Common myeloid progenitor, CD34-positive (primary cell): ENCODE measurements around the gene SPDYE4.
A peak's percentile ranks its signal among the peaks of the same experiment; 100 is the strongest.

Source experiments
- CTCF ChIA-PET: fragments of 350-600 bp; sonication (Branson Sonifier 250); formaldehyde crosslinking; loops from one replicate; lab custom pipeline; 2021; ENCODE audit warnings: antibody characterized with exemption; lab: Charles Lee
- POLR2A ChIA-PET: fragments of 350-600 bp; sonication (Branson Sonifier 250); formaldehyde crosslinking; loops from one replicate; lab custom pipeline; 2021; ENCODE audit warnings: antibody characterized with exemption; lab: Charles Lee
- DNase-seq, 3 donors: peaks; one replicate each; pipeline versions ENCODE4 v3.0.0 to v3.0.0-alpha.2; 2013
- H3K27ac ChIP-seq, 2 experiments: 1 replicate in 1 of 2; 2 replicates in 1 of 2; pipeline ENCODE4 v1.7.0; 2013; ENCODE audit warnings: inconsistent platforms in 2 of 2, low read length in 2 of 2, mild to moderate bottlenecking in 2 of 2, low read depth in 1 of 2, moderate library complexity in 1 of 2; ENCODE audit not compliant: severe bottlenecking in 2 of 2, insufficient read depth in 1 of 2, poor library complexity in 1 of 2
- H3K27me3 ChIP-seq, 5 experiments: replicated peaks in 2 of 5; 1 replicate in 3 of 5; 2 replicates in 2 of 5; pipeline versions ENCODE4 v1.6.1 to v1.7.0; 2013; ENCODE audit warnings: low read length in 4 of 5, mild to moderate bottlenecking in 2 of 5, moderate library complexity in 2 of 5, inconsistent platforms in 1 of 5; ENCODE audit not compliant: insufficient read depth in 5 of 5, control insufficient read depth in 4 of 5
- H3K36me3 ChIP-seq, 4 experiments: 1 replicate in 2 of 4; 2 replicates in 2 of 4; pipeline versions ENCODE4 v1.6.1 to v1.7.0; 2013; ENCODE audit warnings: low read length in 3 of 4, control low read depth in 1 of 4, mild to moderate bottlenecking in 1 of 4; ENCODE audit not compliant: control insufficient read depth in 4 of 4, insufficient read depth in 4 of 4
- H3K4me1 ChIP-seq, 4 experiments: 1 replicate in 3 of 4; 2 replicates in 1 of 4; pipeline versions ENCODE4 v1.6.1 to v1.7.1; 2013; ENCODE audit warnings: low read length in 3 of 4, mild to moderate bottlenecking in 3 of 4, control low read depth in 1 of 4, inconsistent platforms in 1 of 4, moderate library complexity in 1 of 4; ENCODE audit not compliant: control insufficient read depth in 4 of 4, insufficient read depth in 4 of 4; ENCODE audit errors: control extremely low read depth in 1 of 4
- H3K4me3 ChIP-seq, 7 experiments: 1 replicate in 4 of 7; 2 replicates in 3 of 7; pipeline versions ENCODE4 v1.5.1 to v1.7.0; 2013; ENCODE audit warnings: mild to moderate bottlenecking in 7 of 7, low read length in 6 of 7, moderate library complexity in 6 of 7, inconsistent platforms in 2 of 7, low read depth in 2 of 7, control low read depth in 1 of 7; ENCODE audit not compliant: insufficient read depth in 4 of 7, control insufficient read depth in 1 of 7; ENCODE audit errors: extremely low read depth in 1 of 7
- H3K9me3 ChIP-seq, 5 experiments: 1 replicate in 4 of 5; 2 replicates in 1 of 5; pipeline versions ENCODE4 v1.6.1 to v1.7.1; 2013; ENCODE audit warnings: low read length in 4 of 5, mild to moderate bottlenecking in 2 of 5, inconsistent platforms in 1 of 5, low read depth in 1 of 5, moderate library complexity in 1 of 5; ENCODE audit not compliant: control insufficient read depth in 4 of 5, insufficient read depth in 2 of 5; ENCODE audit errors: control extremely low read depth in 1 of 5
- WGBS: methylation state at CpG from one replicate; pipeline ENCODE4 v1.1.5; 2013; ENCODE audit not compliant: insufficient coverage; 5-methylcytosine and 5-hydroxymethylcytosine counted together

SPDYE4 gene

DNA sequence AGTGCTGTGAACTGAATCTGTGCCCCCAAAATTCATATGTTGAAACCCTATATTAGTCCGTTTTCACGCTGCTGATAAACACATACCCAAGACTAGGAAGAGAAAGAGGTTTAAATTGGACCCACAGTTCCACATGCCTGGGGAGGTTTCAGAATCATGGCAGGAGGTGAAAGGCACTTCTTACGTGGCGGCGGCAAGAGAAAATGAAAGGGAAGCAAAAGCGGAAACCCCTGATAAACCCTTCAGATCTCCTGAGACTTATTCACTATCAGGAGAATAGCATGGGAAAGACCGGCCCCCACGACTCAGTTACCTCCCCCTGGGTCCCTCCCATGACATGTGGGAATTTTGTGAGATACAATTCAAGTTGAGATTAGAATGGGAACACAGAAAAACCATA lies 3.7 kb upstream of the SPDYE4 start:
- no peaks in the 10 kb centered on the region for H3K9me3 ChIP-seq
- POLR2A ChIA-PET: no interaction called here
- no peaks in the 10 kb centered on the region for H3K36me3 ChIP-seq
- peaks cover 0 to 2% (median 0%) of the 10 kb centered on the region in 5 experiments for H3K27me3 ChIP-seq
- no peak for DNase-seq
- H3K27ac ChIP-seq: no peak overlapping the region
- no peak overlapping the region for H3K4me3 ChIP-seq
- no peaks in the 10 kb centered on the region for H3K4me1 ChIP-seq
- 88% methylated on average over 5 of the region's 8 CpGs for WGBS
- CTCF ChIA-PET: interaction anchor here (1.1 to 1.6 kb wide), 2 partner anchors 23 to 222 kb away, joined by 3 to 5 read pairs; no protein-coding TSS in a partner anchor

DNA sequence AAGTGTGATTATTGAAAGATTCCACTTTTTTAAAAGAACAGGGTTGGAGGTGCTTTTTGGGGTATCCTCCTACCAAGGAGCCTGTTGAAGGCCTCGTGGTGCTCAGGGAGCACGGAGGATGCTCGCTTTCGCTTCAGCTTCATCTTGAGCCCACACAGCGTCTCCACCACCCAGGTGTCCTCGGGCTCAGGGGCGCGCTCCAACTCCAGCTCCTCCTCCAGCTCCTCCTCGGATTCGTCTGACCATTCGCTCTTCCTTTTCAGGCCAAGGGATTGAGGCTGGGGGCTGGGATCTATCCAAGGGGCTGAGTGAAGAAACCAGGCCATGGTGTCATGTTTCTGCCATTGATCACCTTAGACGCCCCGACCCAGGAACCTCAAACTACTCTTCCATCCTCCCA lies 1.2 kb downstream of the SPDYE4 start:
- H3K27ac ChIP-seq: no peak overlapping the region
- ChIA-PET POLR2A (interaction anchor here (0.6 kb wide), 1 partner anchor 86 kb away, joined by 3 read pairs; no protein-coding TSS in a partner anchor), CTCF (interaction anchor here (0.8 to 7.9 kb wide), 4 partner anchors 9 to 141 kb away, joined by 3 to 77 read pairs (median 4); no protein-coding TSS in a partner anchor)
- H3K36me3 ChIP-seq: no peaks in the 10 kb centered on the region
- DNase-seq: no peak
- 98% methylated on average over 11 of the region's 13 CpGs for WGBS
- H3K4me1 ChIP-seq: no peaks in the 10 kb centered on the region
- no peaks in the 10 kb centered on the region for H3K9me3 ChIP-seq
- H3K27me3 ChIP-seq: peaks cover 0 to 2% (median 0%) of the 10 kb centered on the region in 5 experiments
- no peak overlapping the region for H3K4me3 ChIP-seq

- 94% methylated on average over 11 of the region's 12 CpGs for WGBS
- DNase-seq: no peak
- Histone ChIP-seq H3K27me3 (peaks cover 0 to 3% (median 0%) of the 10 kb centered on the region in 5 experiments), H3K9me3 (no peaks in the 10 kb centered on the region), H3K36me3 (no peaks in the 10 kb centered on the region), H3K27ac (no peak overlapping the region), H3K4me3 (no peak overlapping the region), H3K4me1 (no peaks in the 10 kb centered on the region)
- ChIA-PET CTCF (interaction anchor here (0.8 to 7.9 kb wide), 6 partner anchors 9 to 242 kb away, joined by 3 to 77 read pairs (median 4); no protein-coding TSS in a partner anchor), POLR2A (no interaction called here)
Observed at GRCh38 chr17:8755590-8756255, 2.6 kb downstream of the SPDYE4 start.

DNA sequence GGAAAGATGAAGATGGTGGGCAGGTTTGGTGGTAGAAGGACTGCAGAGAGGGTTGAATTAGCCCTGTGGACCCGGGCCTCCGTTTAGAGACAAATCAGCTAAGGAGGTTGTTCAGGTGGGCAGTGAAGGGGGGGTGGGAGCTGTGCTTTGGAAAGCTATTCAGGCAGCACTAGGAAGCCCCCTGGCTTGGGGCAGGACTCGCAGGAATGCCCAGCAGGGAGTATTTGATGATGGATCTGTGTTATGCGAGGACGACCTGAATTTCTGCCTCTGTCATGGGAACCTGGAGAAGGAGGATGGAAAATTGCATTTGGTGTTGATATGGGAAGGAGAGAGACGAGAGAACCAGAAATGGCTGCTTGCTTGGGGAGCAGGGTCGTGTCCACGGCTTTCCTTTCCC lies 3.5 kb downstream of the SPDYE4 start:
- H3K36me3 ChIP-seq: no peaks in the 10 kb centered on the region
- ChIA-PET POLR2A (no interaction called here), CTCF (interaction anchor here (0.7 to 7.9 kb wide), 5 partner anchors 13 to 173 kb away, joined by 3 to 77 read pairs (median 3); no protein-coding TSS in a partner anchor)
- 100% methylated on average over 6 of the region's 8 CpGs for WGBS
- no peak overlapping the region for H3K4me3 ChIP-seq
- no peak for DNase-seq
- peaks cover 0 to 3% (median 0%) of the 10 kb centered on the region in 5 experiments for H3K27me3 ChIP-seq
- H3K4me1 ChIP-seq: no peaks in the 10 kb centered on the region
- H3K27ac ChIP-seq: no peak overlapping the region
- no peaks in the 10 kb centered on the region for H3K9me3 ChIP-seq

DNA sequence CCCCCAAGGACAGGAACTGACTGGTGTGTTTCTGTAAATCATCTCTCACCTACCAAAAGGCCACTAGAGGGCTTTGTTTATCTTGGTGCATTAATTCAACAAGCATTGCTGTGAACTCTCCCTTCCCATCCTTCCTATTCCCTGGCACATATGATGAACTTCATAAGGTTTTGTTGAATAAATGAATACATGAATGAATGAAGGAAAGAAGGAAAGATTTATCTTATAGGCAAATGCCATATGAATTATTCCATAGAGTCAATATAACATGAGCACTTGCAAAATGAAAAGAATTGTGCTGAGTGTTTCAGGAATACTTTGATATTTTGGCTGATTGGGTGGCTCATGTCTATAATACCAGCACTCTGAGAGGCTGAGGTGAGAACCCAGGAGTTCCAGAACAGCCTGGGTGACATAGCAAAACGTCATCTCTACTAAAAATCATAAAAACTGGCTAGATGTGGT lies 4.3 kb downstream of the SPDYE4 start:
- 100% methylated on average over 1 of the region's 1 CpG for WGBS
- CTCF ChIA-PET: interaction anchor here (0.7 to 7.9 kb wide), 10 partner anchors 12 to 291 kb away, joined by 3 to 77 read pairs (median 4); no protein-coding TSS in a partner anchor

GRCh38 chr17:8753136-8753975 lies 5.0 kb downstream of the SPDYE4 start:
- POLR2A ChIA-PET: no interaction called here
- peaks cover 0 to 2% (median 0%) of the 10 kb centered on the region in 5 experiments for H3K27me3 ChIP-seq

More for the DNA sequence above, 4.3 kb downstream of the SPDYE4 start:
- DNase-seq: peak; percentile 44 to 59 (median 55)
- Histone ChIP-seq H3K27ac (no peak overlapping the region), H3K9me3 (no peaks in the 10 kb centered on the region), H3K4me1 (no peaks in the 10 kb centered on the region), H3K36me3 (no peaks in the 10 kb centered on the region), H3K4me3 (no peak overlapping the region), H3K27me3 (peaks cover 0 to 2% (median 0%) of the 10 kb centered on the region in 5 experiments)
- POLR2A ChIA-PET: no interaction called here

More at GRCh38 chr17:8753136-8753975, 5.0 kb downstream of the SPDYE4 start:
- no peak overlapping the region for H3K4me3 ChIP-seq
- no peaks in the 10 kb centered on the region for H3K9me3 ChIP-seq
- H3K36me3 ChIP-seq: no peaks in the 10 kb centered on the region
- CTCF ChIA-PET: interaction anchor here (0.7 to 7.9 kb wide), 9 partner anchors 13 to 290 kb away, joined by 3 to 77 read pairs (median 3); no protein-coding TSS in a partner anchor
- no peak overlapping the region for H3K27ac ChIP-seq
- WGBS: 76% methylated on average over 8 of the region's 12 CpGs
- DNase-seq: no peak
- no peaks in the 10 kb centered on the region for H3K4me1 ChIP-seq
